GM21576 (cell line): ENCODE measurements around the gene PACRG.

Experiments used
- ATAC-seq: cut with Tn5 transposase; IDR thresholded peaks from one replicate; pipeline ENCODE4 v1.9.1; 2021; ENCODE audit warnings: mild to moderate bottlenecking, moderate library complexity; ENCODE audit not compliant: unreplicated experiment

Gene PACRG

GRCh38 chr6:163165922-163166321 lies 438.1 kb downstream of the PACRG start:
- no peak for ATAC-seq

- ATAC-seq, result no peak
Measured at GRCh38 chr6:163166507-163166906, 438.7 kb downstream of the PACRG start.

GRCh38 chr6:163169521-163169920 lies 441.7 kb downstream of the PACRG start:
- no peak for ATAC-seq

GRCh38 chr6:163170294-163170883 lies 442.6 kb downstream of the PACRG start:
- peak; percentile 86 for ATAC-seq

- no peak for ATAC-seq
Measured at GRCh38 chr6:163173741-163174140, 446.0 kb downstream of the PACRG start.

GRCh38 chr6:163175301-163175700 lies 447.5 kb downstream of the PACRG start:
- ATAC-seq, result no peak

- ATAC-seq, result no peak
Measured at GRCh38 chr6:163176097-163176496, 448.3 kb downstream of the PACRG start.

GRCh38 chr6:163177007-163177406 lies 449.2 kb downstream of the PACRG start:
- no peak for ATAC-seq

GRCh38 chr6:163177892-163178420 lies 450.2 kb downstream of the PACRG start:
- ATAC-seq, result no peak

GRCh38 chr6:163179061-163179460 lies 451.3 kb downstream of the PACRG start:
- no peak for ATAC-seq

GRCh38 chr6:163179721-163180120 lies 451.9 kb downstream of the PACRG start:
- no peak for ATAC-seq

GRCh38 chr6:163180874-163181541 lies 453.2 kb downstream of the PACRG start:
- ATAC-seq, result no peak

- no peak for ATAC-seq
Measured at GRCh38 chr6:163181666-163182180, 453.9 kb downstream of the PACRG start.

GRCh38 chr6:163182696-163183095 lies 454.9 kb downstream of the PACRG start:
- ATAC-seq, result no peak

- ATAC-seq, result no peak
Measured at GRCh38 chr6:163183806-163184205, 456.0 kb downstream of the PACRG start.

GRCh38 chr6:163185744-163186143 lies 458.0 kb downstream of the PACRG start:
- no peak for ATAC-seq

GRCh38 chr6:163186527-163186926 lies 458.8 kb downstream of the PACRG start:
- no peak for ATAC-seq

GRCh38 chr6:163187201-163187600 lies 459.4 kb downstream of the PACRG start:
- ATAC-seq, result no peak

GRCh38 chr6:163187606-163188005 lies 459.8 kb downstream of the PACRG start:
- ATAC-seq, result no peak

GRCh38 chr6:163188746-163189145 lies 461.0 kb downstream of the PACRG start:
- no peak for ATAC-seq

- no peak for ATAC-seq
Measured at GRCh38 chr6:163189609-163190008, 461.8 kb downstream of the PACRG start.

GRCh38 chr6:163190786-163191185 lies 463.0 kb downstream of the PACRG start:
- ATAC-seq, result no peak
